Measurements from ENCODE around the gene ARFGEF3. TPM values are rescaled to one million over a fixed set of nuclear protein-coding genes. Genes with fewer than 3 reads are reported as not detected.

ARFGEF3 gene
- total RNA-seq, 1 donor from 2014 or later = 3.8 TPM

- no peaks in the 10 kb centered on the region for H3F3A ChIP-seq (ENCODE audit: low read depth)
- no peaks in the 10 kb centered on the region for H4K20me1 ChIP-seq (ENCODE audit: low read depth)
- no peaks in the 10 kb centered on the region for H3K79me2 ChIP-seq (ENCODE audit: low read depth)
- no peaks in the 10 kb centered on the region for H3K36me3 ChIP-seq
- no peak overlapping the region for H3K4me3 ChIP-seq
- Mint-ChIP-seq H3K27me3 (ENCODE audit: insufficient read depth, low read depth) (peaks cover 4% of the 10 kb centered on the region), H3K27ac (no peak overlapping the region), H3K36me3 (no peaks in the 10 kb centered on the region), H3K9me3 (peaks cover 3% of the 10 kb centered on the region), H3K4me3 (no peak overlapping the region), H3K4me1 (peaks cover 6% of the 10 kb centered on the region)
- no peaks in the 10 kb centered on the region for H3K27me3 ChIP-seq
- no peak overlapping the region for H3K27ac ChIP-seq
- no peak overlapping the region for H3K4me2 ChIP-seq
- TF ChIP-seq CTCF (IDR thresholded peaks at IDR 0.05) = no peak
- TF ChIP-seq EZH2 (IDR thresholded peaks at IDR 0.05) = no peak
- TF ChIP-seq EZH2phosphoT487 (IDR thresholded peaks at IDR 0.05) = no peak
- no peak overlapping the region for H2AFZ ChIP-seq (replicated peaks)
- DNase-seq (ENCODE audit: low spot score) = no peak
- H3K4me1 ChIP-seq = no peaks in the 10 kb centered on the region
- no peak overlapping the region for H3K9ac ChIP-seq
- no peaks in the 10 kb centered on the region for H3K9me3 ChIP-seq (ENCODE audit: low read depth)
Observed at GRCh38 chr6:138371720-138372119, 210.0 kb downstream of the ARFGEF3 start.

GRCh38 chr6:138372711-138373463 is 211.1 kb downstream of the ARFGEF3 start:
- Mint-ChIP-seq H3K9me3 (no peaks in the 10 kb centered on the region), H3K27me3 (ENCODE audit: insufficient read depth, low read depth) (no peaks in the 10 kb centered on the region), H3K27ac (no peak overlapping the region), H3K4me3 (no peak overlapping the region), H3K36me3 (no peaks in the 10 kb centered on the region), H3K4me1 (peaks cover 6% of the 10 kb centered on the region)
- H3K4me2 ChIP-seq = no peak overlapping the region
- no peaks in the 10 kb centered on the region for H4K20me1 ChIP-seq (ENCODE audit: low read depth)
- H2AFZ ChIP-seq (replicated peaks) = no peak overlapping the region
- no peaks in the 10 kb centered on the region for H3F3A ChIP-seq (ENCODE audit: low read depth)
- TF ChIP-seq CTCF (IDR thresholded peaks at IDR 0.05) (no peak), EZH2 (IDR thresholded peaks at IDR 0.05) (no peak), EZH2phosphoT487 (IDR thresholded peaks at IDR 0.05) (no peak)
- H3K4me1 ChIP-seq = no peaks in the 10 kb centered on the region
- H3K36me3 ChIP-seq = no peaks in the 10 kb centered on the region
- H3K27ac ChIP-seq = no peak overlapping the region
- no peak overlapping the region for H3K9ac ChIP-seq
- no peak for DNase-seq (ENCODE audit: low spot score)
- H3K4me3 ChIP-seq = no peak overlapping the region
- H3K27me3 ChIP-seq = no peaks in the 10 kb centered on the region
- H3K79me2 ChIP-seq (ENCODE audit: low read depth) = no peaks in the 10 kb centered on the region
- H3K9me3 ChIP-seq (ENCODE audit: low read depth) = no peaks in the 10 kb centered on the region

- Histone ChIP-seq H3K4me2 (no peak overlapping the region), H3K79me2 (ENCODE audit: low read depth) (no peaks in the 10 kb centered on the region), H3K4me1 (no peaks in the 10 kb centered on the region), H2AFZ (replicated peaks) (no peak overlapping the region), H3K27ac (no peak overlapping the region), H3F3A (ENCODE audit: low read depth) (no peaks in the 10 kb centered on the region), H3K4me3 (no peak overlapping the region), H3K9me3 (ENCODE audit: low read depth) (no peaks in the 10 kb centered on the region), H3K9ac (no peak overlapping the region), H4K20me1 (ENCODE audit: low read depth) (no peaks in the 10 kb centered on the region), H3K36me3 (no peaks in the 10 kb centered on the region), H3K27me3 (no peaks in the 10 kb centered on the region)
- H3K27me3 Mint-ChIP-seq (ENCODE audit: insufficient read depth, low read depth) = no peaks in the 10 kb centered on the region
- no peaks in the 10 kb centered on the region for H3K36me3 Mint-ChIP-seq
- no peak overlapping the region for H3K4me3 Mint-ChIP-seq
- no peak for DNase-seq (ENCODE audit: low spot score)
- peaks cover 8% of the 10 kb centered on the region for H3K4me1 Mint-ChIP-seq
- TF ChIP-seq EZH2 (IDR thresholded peaks at IDR 0.05) = no peak
- no peak for TF ChIP-seq EZH2phosphoT487 (IDR thresholded peaks at IDR 0.05)
- TF ChIP-seq CTCF (IDR thresholded peaks at IDR 0.05) = no peak
- no peak overlapping the region for H3K27ac Mint-ChIP-seq
- H3K9me3 Mint-ChIP-seq = no peaks in the 10 kb centered on the region
Observed at GRCh38 chr6:138374230-138374629, 212.5 kb downstream of the ARFGEF3 start.
